Ovary (tissue), 9 donors: ENCODE results near the gene ARHGAP18. TPM values are rescaled to one million over a fixed set of nuclear protein-coding genes. Genes with fewer than 3 reads are reported as not detected.

ENCODE experiments used
- DNase-seq, 5 donors: peaks; one replicate each; pipeline ENCODE4 v3.0.0-alpha.2; 2019 to 2020
- H3K27ac ChIP-seq, 2 donors: fragments of 200-600 bp; one replicate each; pipeline versions ENCODE4 v1.5.1 to v1.8.0; 2019 to 2022
- H3K27me3 ChIP-seq: fragments of 200-600 bp; one replicate; pipeline ENCODE4 v1.8.0; 2022
- H3K36me3 ChIP-seq: fragments of 200-600 bp; sonication (generic); one replicate; pipeline ENCODE4 v1.5.1; 2019
- H3K4me1 ChIP-seq: one replicate; pipeline ENCODE4 v1.8.1; 2013; ENCODE audit warnings: mild to moderate bottlenecking, moderate library complexity; ENCODE audit not compliant: insufficient read depth
- H3K4me3 ChIP-seq: fragments of 200-600 bp; sonication (generic); one replicate; pipeline ENCODE4 v1.5.1; 2017
- H3K9me3 ChIP-seq, 2 donors: fragments of 200-600 bp in 1 of 2; sonication (generic) in 1 of 2; one replicate each; pipeline versions ENCODE4 v1.5.1 to v1.8.1; 2013 to 2019; ENCODE audit warnings: mild to moderate bottlenecking in 1 of 2, moderate library complexity in 1 of 2
- CTCF ChIP-seq, 3 donors: fragments of 450-650 bp in 2 of 3; fragments of 200-600 bp in 1 of 3; IDR thresholded peaks; one replicate each; pipeline versions ENCODE4 v1.5.1 to v1.8.0; 2016 to 2022; ENCODE audit warnings: antibody characterized with exemption in 3 of 3, mild to moderate bottlenecking in 1 of 3
- EP300 ChIP-seq: sonication (generic); formaldehyde crosslinking; IDR thresholded peaks from one replicate; pipeline ENCODE4 v1.6.1; 2017; ENCODE audit warnings: antibody characterized with exemption
- POLR2A ChIP-seq: fragments of 450-650 bp; IDR thresholded peaks from one replicate; pipeline ENCODE4 v1.6.1; 2017; ENCODE audit warnings: antibody characterized with exemption, mild to moderate bottlenecking, moderate library complexity
- WGBS, 3 donors: extraction: QIAGEN DNeasy Blood & Tissue Kit in 1 of 3; methylation state at CpG; one replicate each; pipeline versions ENCODE4 v1.1.5 to v1.1.7; 2013 to 2017; 5-methylcytosine and 5-hydroxymethylcytosine counted together
- intact Hi-C, 4 donors: fragments of 100-400 bp; cut with DNase I; formaldehyde crosslinking; loops; one replicate each; pipeline versions ENCODE4 v1.11.0 to v1.15.1; 2022 to 2023
- polyA plus RNA-seq, 2 donors: library from polyadenylated mRNA; stranded (reverse); fragments of 200-250 nt in 1 of 2; fragments of 350-450 nt in 1 of 2; fragmentation: Illumina TruSeq in 1 of 2; extraction: RNeasy Lipid Tissue Mini Kit (QIAGEN cat#74804) in 1 of 2; gene quantifications; one replicate each; pipeline ENCODE4 v1.2.3, GENCODE V29; 2013 to 2014
- total RNA-seq, 7 donors: library from RNA; depleted of rRNA in 2 of 7; stranded (reverse); fragments of >200 nt in 2 of 7; fragmentation: NEBNext Ultra II Directional in 3 of 7; extraction: Animal tissue kit (Norgen Biotek cat#: 25700) in 3 of 7; gene quantifications; one replicate each; pipeline versions ENCODE4 v1.1.0 to v1.2.4, GENCODE V29; 2016 to 2023
- donor health status: DM: no; HTN: no; CAD: no; lungs with moderate emphysema.
- donor health status: DM: no; HTN: no; CAD: no.
- donor health status: Bipolar disorder and iron deficiency.
- donor health status: DM: yes; HTN: yes; CAD: no.
- donor health status: DM: no; HTN: no; CAD: no.
- donor health status: DM: yes; HTN: yes; CAD: no.

ARHGAP18 gene
- total and polyA plus RNA-seq, 9 donors = 4.4 to 35.3 (median 9.6) TPM

- TF ChIP-seq CTCF (IDR thresholded peaks at IDR 0.05) (no peak), EP300 (no peak), POLR2A (no peak)
- intact Hi-C loops = no loop called here
- Histone ChIP-seq H3K36me3 (no peaks in the 10 kb centered on the region), H3K9me3 (no peaks in the 10 kb centered on the region), H3K4me3 (no peak overlapping the region), H3K4me1 (peaks cover 5% of the 10 kb centered on the region), H3K27ac (no peak overlapping the region), H3K27me3 (no peaks in the 10 kb centered on the region)
- no peak for DNase-seq
- 92 to 94% (median 94%) methylated on average over 4 of the region's 4 CpGs for WGBS, 3 donors
Observed at GRCh38 chr6:129662980-129663431, 47.0 kb downstream of the ARHGAP18 start.

- H3K27ac ChIP-seq = peak overlapping the region in 1 of 2 donors; percentile 41
- no peaks in the 10 kb centered on the region for H3K27me3 ChIP-seq
- TF ChIP-seq CTCF (IDR thresholded peaks at IDR 0.05) (no peak), EP300 (no peak), POLR2A (no peak)
- intact Hi-C loops = no loop called here
- no peak overlapping the region for H3K4me3 ChIP-seq
- no peaks in the 10 kb centered on the region for H3K36me3 ChIP-seq
- peaks cover 5% of the 10 kb centered on the region for H3K4me1 ChIP-seq
- WGBS, 3 donors = 31 to 52% (median 35%) methylated on average over 2 of the region's 2 CpGs
- no peaks in the 10 kb centered on the region for H3K9me3 ChIP-seq
- DNase-seq = no peak
Observed at GRCh38 chr6:129662406-129662766, 47.6 kb downstream of the ARHGAP18 start.

GRCh38 chr6:129661536-129662405, 48.2 kb downstream of the ARHGAP18 start:
- Histone ChIP-seq H3K27ac (peak overlapping the region in 1 of 2 donors; percentile 41), H3K27me3 (no peaks in the 10 kb centered on the region), H3K36me3 (no peaks in the 10 kb centered on the region), H3K9me3 (no peaks in the 10 kb centered on the region), H3K4me1 (peaks cover 5% of the 10 kb centered on the region), H3K4me3 (no peak overlapping the region)
- intact Hi-C loops = no loop called here
- DNase-seq = peak in 2 of 5 donors; percentile 42 to 46
- TF ChIP-seq POLR2A = no peak
- TF ChIP-seq EP300 = no peak
- TF ChIP-seq CTCF (IDR thresholded peaks at IDR 0.05) = no peak
- 61 to 71% (median 61%) methylated on average over 7 of the region's 7 CpGs for WGBS, 3 donors

- Histone ChIP-seq H3K4me3 (no peak overlapping the region), H3K36me3 (no peaks in the 10 kb centered on the region), H3K4me1 (peaks cover 5% of the 10 kb centered on the region), H3K9me3 (no peaks in the 10 kb centered on the region), H3K27me3 (no peaks in the 10 kb centered on the region), H3K27ac (no peak overlapping the region)
- intact Hi-C loops = no loop called here
- TF ChIP-seq EP300 (no peak), CTCF (IDR thresholded peaks at IDR 0.05) (no peak), POLR2A (no peak)
- DNase-seq = no peak
- 39 to 52% (median 50%) methylated on average over 2 of the region's 2 CpGs for WGBS, 3 donors
Observed at GRCh38 chr6:129660346-129660676, 49.7 kb downstream of the ARHGAP18 start.
